Activated CD4-positive, alpha-beta memory T cell treated with anti-CD3 and anti-CD28 coated beads for 36 hours (primary cell): Measurements from ENCODE around the gene TAPBP. TPM values are rescaled to one million over a fixed set of nuclear protein-coding genes. Genes with fewer than 3 reads are reported as not detected.
A peak's percentile ranks its signal among the peaks of the same experiment; 100 is the strongest.

Experiments used
- CTCF ChIA-PET: fragments of 350-600 bp; sonication (Branson Sonifier 250); formaldehyde crosslinking; loops from one replicate; lab custom pipeline; 2021; ENCODE audit warnings: antibody characterized with exemption, inconsistent platforms; lab: Charles Lee
- POLR2A ChIA-PET: fragments of 350-600 bp; sonication (Branson Sonifier 250); formaldehyde crosslinking; loops from one replicate; lab custom pipeline; 2021; ENCODE audit warnings: antibody characterized with exemption; lab: Charles Lee
- DNase-seq: peaks from one replicate; pipeline ENCODE4 v3.0.0-alpha.2; 2020
- H3K27ac Mint-ChIP-seq: one replicate; pipeline ENCODE4 v1.8.0; 2021; ENCODE audit warnings: mixed read lengths
- H3K27me3 Mint-ChIP-seq: one replicate; pipeline ENCODE4 v1.8.0; 2021; ENCODE audit warnings: mixed read lengths
- H3K36me3 Mint-ChIP-seq: one replicate; pipeline ENCODE4 v1.8.0; 2021; ENCODE audit warnings: mixed read lengths
- H3K4me1 Mint-ChIP-seq: one replicate; pipeline ENCODE4 v1.8.0; 2021; ENCODE audit warnings: low read depth, mixed read lengths
- H3K4me3 Mint-ChIP-seq: one replicate; pipeline ENCODE4 v1.8.0; 2021; ENCODE audit warnings: mild to moderate bottlenecking, mixed read lengths
- H3K9me3 Mint-ChIP-seq: one replicate; pipeline ENCODE4 v1.8.0; 2021; ENCODE audit warnings: mixed read lengths
- intact Hi-C: fragments of 100-400 bp; cut with micrococcal nuclease; formaldehyde crosslinking; loops from one replicate; pipeline ENCODE4 v1.15.1; 2023
- total RNA-seq, 2 experiments: library from RNA; stranded (reverse); gene quantifications; one replicate each; pipeline ENCODE4 v1.2.3, GENCODE V29; 2021

Gene TAPBP
- total RNA-seq, 2 experiments from 2014 or later: 202 to 213 TPM

- Mint-ChIP-seq H3K27ac (peak overlapping the region; percentile 98), H3K9me3 (no peaks in the 10 kb centered on the region), H3K4me3 (peak overlapping the region; percentile 96), H3K4me1 (peaks cover 54% of the 10 kb centered on the region), H3K36me3 (peaks cover 42% of the 10 kb centered on the region), H3K27me3 (no peaks in the 10 kb centered on the region)
- DNase-seq: peak; percentile 90
- CTCF ChIA-PET: interaction anchor here (0.6 to 4.2 kb wide), 8 partner anchors 12 to 474 kb away, joined by 3 to 36 read pairs (median 3); partner anchors contain the start of genes B3GALT4, RGL2 and TAP2
- POLR2A ChIA-PET: interaction anchor here (0.7 to 2.7 kb wide), 9 partner anchors 12 to 468 kb away, joined by 3 to 12 read pairs (median 6); partner anchors contain the start of genes B3GALT4, PFDN6, RGL2 and RPS18
- intact Hi-C loops: loop anchor here (1.0 to 10.0 kb wide), 4 partner anchors 23 to 262 kb away; partner anchors contain the start of genes B3GALT4, PFDN6 and WDR46
Observed at GRCh38 chr6:33312361-33313104, 1.3 kb downstream of the TAPBP start.

- Mint-ChIP-seq H3K9me3 (no peaks in the 10 kb centered on the region), H3K4me1 (peaks cover 40% of the 10 kb centered on the region), H3K27ac (peak overlapping the region; percentile 35), H3K4me3 (no peak overlapping the region), H3K36me3 (peaks cover 45% of the 10 kb centered on the region), H3K27me3 (no peaks in the 10 kb centered on the region)
- DNase-seq: no peak
- intact Hi-C loops: no loop called here
- POLR2A ChIA-PET: no interaction called here
- CTCF ChIA-PET: no interaction called here
Observed at GRCh38 chr6:33306356-33306755, 7.5 kb downstream of the TAPBP start.

- Mint-ChIP-seq H3K4me3 (no peak overlapping the region), H3K4me1 (peaks cover 40% of the 10 kb centered on the region), H3K9me3 (no peaks in the 10 kb centered on the region), H3K27ac (peak overlapping the region; percentile 33), H3K36me3 (peaks cover 51% of the 10 kb centered on the region), H3K27me3 (no peaks in the 10 kb centered on the region)
- no peak for DNase-seq
- ChIA-PET CTCF (no interaction called here), POLR2A (no interaction called here)
- intact Hi-C loops: no loop called here
Observed at GRCh38 chr6:33305052-33305451, 8.8 kb downstream of the TAPBP start.

- CTCF ChIA-PET: no interaction called here
- intact Hi-C loops: no loop called here
- Mint-ChIP-seq H3K9me3 (no peaks in the 10 kb centered on the region), H3K4me3 (no peak overlapping the region), H3K4me1 (peaks cover 47% of the 10 kb centered on the region), H3K27me3 (no peaks in the 10 kb centered on the region), H3K27ac (no peak overlapping the region), H3K36me3 (peaks cover 55% of the 10 kb centered on the region)
- DNase-seq: no peak
- POLR2A ChIA-PET: no interaction called here
Observed at GRCh38 chr6:33304216-33304615, 9.7 kb downstream of the TAPBP start.

GRCh38 chr6:33301877-33302276 is 12.0 kb downstream of the TAPBP start:
- peaks cover 44% of the 10 kb centered on the region for H3K36me3 Mint-ChIP-seq
- intact Hi-C loops: no loop called here
- H3K27me3 Mint-ChIP-seq: no peaks in the 10 kb centered on the region
- no peak for DNase-seq
- POLR2A ChIA-PET: interaction anchor here (1.5 to 1.7 kb wide), 2 partner anchors 11 to 25 kb away, joined by 4 to 5 read pairs; partner anchors contain the start of gene B3GALT4
- CTCF ChIA-PET: interaction anchor here (1.2 to 3.8 kb wide), 4 partner anchors 10 to 25 kb away, joined by 3 to 36 read pairs (median 4); partner anchors contain the start of genes B3GALT4, PFDN6, TAPBP and WDR46
- H3K4me3 Mint-ChIP-seq: no peak overlapping the region
- no peak overlapping the region for H3K27ac Mint-ChIP-seq
- no peaks in the 10 kb centered on the region for H3K9me3 Mint-ChIP-seq
- H3K4me1 Mint-ChIP-seq: peaks cover 46% of the 10 kb centered on the region

GRCh38 chr6:33299237-33299944 is 14.5 kb downstream of the TAPBP start:
- Mint-ChIP-seq H3K4me3 (peak overlapping the region; percentile 89), H3K27ac (peak overlapping the region; percentile 96), H3K27me3 (no peaks in the 10 kb centered on the region), H3K4me1 (peaks cover 30% of the 10 kb centered on the region), H3K36me3 (peaks cover 27% of the 10 kb centered on the region), H3K9me3 (no peaks in the 10 kb centered on the region)
- peak; percentile 96 for DNase-seq
- ChIA-PET CTCF (interaction anchor here (0.5 to 4.7 kb wide), 19 partner anchors 9 to 271 kb away, joined by 3 to 36 read pairs (median 4); partner anchors contain the start of genes B3GALT4, HSD17B8, PFDN6 and RING1), POLR2A (interaction anchor here (0.9 to 3.3 kb wide), 13 partner anchors 10 to 1328 kb away, joined by 3 to 30 read pairs (median 5); partner anchors contain the start of genes B3GALT4, DXO, PFDN6 and PHF1)
- intact Hi-C loops: loop anchor here (1.0 to 5.0 kb wide), 6 partner anchors 10 to 119 kb away; partner anchors contain the start of genes CUTA, KIFC1, PFDN6 and RXRB

- peaks cover 28% of the 10 kb centered on the region for H3K4me1 Mint-ChIP-seq
- ChIA-PET POLR2A (interaction anchor here (0.9 to 3.3 kb wide), 9 partner anchors 9 to 98 kb away, joined by 3 to 30 read pairs (median 8); partner anchors contain the start of genes B3GALT4, PFDN6, RPS18 and RXRB), CTCF (interaction anchor here (0.8 to 4.7 kb wide), 16 partner anchors 10 to 156 kb away, joined by 3 to 36 read pairs (median 4); partner anchors contain the start of genes B3GALT4, HSD17B8, PFDN6 and RING1)
- intact Hi-C loops: loop anchor here (1.0 to 5.0 kb wide), 6 partner anchors 10 to 120 kb away; partner anchors contain the start of genes CUTA, KIFC1, PFDN6 and RXRB
- peak; percentile 76 for DNase-seq
- H3K4me3 Mint-ChIP-seq: peak within 1 kb of the TSS; percentile 89
- H3K9me3 Mint-ChIP-seq: no peaks in the 10 kb centered on the region
- H3K27ac Mint-ChIP-seq: peak within 1 kb of the TSS; percentile 96
- H3K36me3 Mint-ChIP-seq: peaks cover 23% of the 10 kb centered on the region
- no peaks in the 10 kb centered on the region for H3K27me3 Mint-ChIP-seq
Observed at GRCh38 chr6:33298773-33299236, 15.1 kb downstream of the TAPBP start, which contains the start of gene RGL2. TSS of gene RGL2 (minus strand) at chr6:33298942. CDS start at chr6:33298610, 332 bp downstream.

GRCh38 chr6:33297956-33298772 is 15.7 kb downstream of the TAPBP start:
- Mint-ChIP-seq H3K9me3 (no peaks in the 10 kb centered on the region), H3K4me3 (peak overlapping the region; percentile 89), H3K27ac (peak overlapping the region; percentile 96), H3K36me3 (peaks cover 18% of the 10 kb centered on the region), H3K4me1 (peaks cover 25% of the 10 kb centered on the region), H3K27me3 (no peaks in the 10 kb centered on the region)
- DNase-seq: peak; percentile 79
- CTCF ChIA-PET: interaction anchor here (1.2 to 4.7 kb wide), 7 partner anchors 9 to 93 kb away, joined by 3 to 36 read pairs (median 5); partner anchors contain the start of genes B3GALT4, HSD17B8, PFDN6 and RING1
- intact Hi-C loops: loop anchor here (2.0 to 5.0 kb wide), 2 partner anchors 94 to 121 kb away; partner anchors contain the start of genes CUTA and KIFC1
- POLR2A ChIA-PET: interaction anchor here (0.6 to 3.3 kb wide), 11 partner anchors 9 to 444 kb away, joined by 3 to 30 read pairs (median 6); partner anchors contain the start of genes B3GALT4, PFDN6, PSMB9 and RPS18

- intact Hi-C loops: loop anchor here (5.0 kb wide), 1 partner anchor 95 kb away; the partner anchor contains the start of gene KIFC1
- DNase-seq: no peak
- Mint-ChIP-seq H3K27ac (peak overlapping the region; percentile 54), H3K36me3 (peaks cover 20% of the 10 kb centered on the region), H3K4me1 (peaks cover 25% of the 10 kb centered on the region), H3K27me3 (no peaks in the 10 kb centered on the region), H3K4me3 (peak overlapping the region; percentile 46), H3K9me3 (no peaks in the 10 kb centered on the region)
- CTCF ChIA-PET: interaction anchor here (1.5 to 4.7 kb wide), 2 partner anchors 20 to 48 kb away, joined by 3 to 31 read pairs; partner anchors contain the start of gene B3GALT4
- POLR2A ChIA-PET: interaction anchor here (0.6 to 3.3 kb wide), 8 partner anchors 8 to 444 kb away, joined by 3 to 30 read pairs (median 4); partner anchors contain the start of genes PFDN6, PSMB9, RPS18 and VPS52
Observed at GRCh38 chr6:33297406-33297955, 16.4 kb downstream of the TAPBP start.
